Esophagus muscularis mucosa (tissue), 3 donors: ENCODE measurements around the gene PKMYT1.

Experiments
- POLR2A ChIP-seq: fragments of 450-650 bp; IDR thresholded peaks from one replicate; pipeline ENCODE4 v1.6.1; 2017; ENCODE audit warnings: antibody characterized with exemption, moderate library complexity, mild to moderate bottlenecking, low read depth
- POLR2AphosphoS5 ChIP-seq, 2 donors: sonication (generic); formaldehyde crosslinking; IDR thresholded peaks; one replicate each; pipeline ENCODE4 v1.6.1; 2017; ENCODE audit warnings: antibody characterized with exemption in 2 of 2
- TF ChIP-seq, protein P1 (sequence below), 3 experiments: fragments of 200-600 bp in 2 of 3; fragments of 450-650 bp in 1 of 3; sonication (generic) in 2 of 3; IDR thresholded peaks; one replicate each; pipeline ENCODE4 v1.5.1; 2017 to 2019; ENCODE audit warnings: antibody characterized with exemption in 3 of 3, mild to moderate bottlenecking in 2 of 3, moderate library complexity in 1 of 3

GRCh38 chr16:2991566-2992261 lies 11.5 kb upstream of the PKMYT1 start:
- TF ChIP-seq, protein P1, sequence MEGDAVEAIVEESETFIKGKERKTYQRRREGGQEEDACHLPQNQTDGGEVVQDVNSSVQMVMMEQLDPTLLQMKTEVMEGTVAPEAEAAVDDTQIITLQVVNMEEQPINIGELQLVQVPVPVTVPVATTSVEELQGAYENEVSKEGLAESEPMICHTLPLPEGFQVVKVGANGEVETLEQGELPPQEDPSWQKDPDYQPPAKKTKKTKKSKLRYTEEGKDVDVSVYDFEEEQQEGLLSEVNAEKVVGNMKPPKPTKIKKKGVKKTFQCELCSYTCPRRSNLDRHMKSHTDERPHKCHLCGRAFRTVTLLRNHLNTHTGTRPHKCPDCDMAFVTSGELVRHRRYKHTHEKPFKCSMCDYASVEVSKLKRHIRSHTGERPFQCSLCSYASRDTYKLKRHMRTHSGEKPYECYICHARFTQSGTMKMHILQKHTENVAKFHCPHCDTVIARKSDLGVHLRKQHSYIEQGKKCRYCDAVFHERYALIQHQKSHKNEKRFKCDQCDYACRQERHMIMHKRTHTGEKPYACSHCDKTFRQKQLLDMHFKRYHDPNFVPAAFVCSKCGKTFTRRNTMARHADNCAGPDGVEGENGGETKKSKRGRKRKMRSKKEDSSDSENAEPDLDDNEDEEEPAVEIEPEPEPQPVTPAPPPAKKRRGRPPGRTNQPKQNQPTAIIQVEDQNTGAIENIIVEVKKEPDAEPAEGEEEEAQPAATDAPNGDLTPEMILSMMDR (IDR thresholded peaks at IDR 0.05), result no peak
- TF ChIP-seq POLR2AphosphoS5 (IDR thresholded peaks at IDR 0.05) (no peak), POLR2A (no peak)
